Heart left ventricle (tissue), 16 donors: ENCODE results near the gene FAM90A26. TPM values are rescaled to one million over a fixed set of nuclear protein-coding genes. Genes with fewer than 3 reads are reported as not detected.
A peak's percentile ranks its signal among the peaks of the same experiment; 100 is the strongest.
"Not testable (repeated sequence)": the region's sequence is repeated elsewhere in the genome, so short reads cannot be mapped to it uniquely, and the experiment has no call there.

ENCODE experiments used
- ATAC-seq, 4 donors: fragments of 200-7000 bp; cut with Tn5 transposase; one replicate each; pipeline ENCODE4 v1.9.1; 2020 to 2022; ENCODE audit warnings: moderate library complexity in 4 of 4, mild to moderate bottlenecking in 3 of 4, moderate number of reproducible peaks in 1 of 4
- DNase-seq, 5 donors: peaks; one replicate each; pipeline ENCODE4 v3.0.0-alpha.2; 2020
- H3K27ac ChIP-seq, 12 donors: fragments of 200-600 bp; sonication (generic) in 4 of 12; one replicate each; pipeline versions ENCODE4 v1.5.0 to v1.8.0; 2016 to 2022; ENCODE audit warnings: mild to moderate bottlenecking in 2 of 12
- H3K27me3 ChIP-seq, 9 donors: fragments of 200-600 bp; sonication (generic) in 2 of 9; one replicate each; pipeline versions ENCODE4 v1.5.1 to v1.8.0; 2016 to 2022; ENCODE audit warnings: mild to moderate bottlenecking in 3 of 9
- H3K36me3 ChIP-seq, 9 donors: fragments of 200-600 bp; sonication (generic) in 2 of 9; one replicate each; pipeline versions ENCODE4 v1.5.0 to v1.8.0; 2018 to 2022; ENCODE audit warnings: mild to moderate bottlenecking in 2 of 9
- H3K4me1 ChIP-seq, 12 donors: fragments of 200-600 bp; sonication (generic) in 4 of 12; one replicate each; pipeline versions ENCODE4 v1.5.0 to v1.8.0; 2016 to 2022; ENCODE audit warnings: mild to moderate bottlenecking in 3 of 12
- H3K4me3 ChIP-seq, 12 donors: fragments of 200-600 bp; sonication (generic) in 4 of 12; one replicate each; pipeline versions ENCODE4 v1.5.0 to v1.8.0; 2017 to 2022; ENCODE audit warnings: mild to moderate bottlenecking in 9 of 12, moderate library complexity in 4 of 12
- H3K9me3 ChIP-seq, 12 donors: fragments of 200-600 bp; sonication (generic) in 4 of 12; one replicate each; pipeline versions ENCODE4 v1.5.0 to v1.8.0; 2016 to 2022; ENCODE audit warnings: mild to moderate bottlenecking in 1 of 12
- POLR2A ChIP-seq, 2 donors: fragments of 450-650 bp; IDR thresholded peaks; one replicate each; pipeline ENCODE4 v1.6.1; 2017; ENCODE audit warnings: antibody characterized with exemption in 2 of 2, mild to moderate bottlenecking in 2 of 2, moderate library complexity in 2 of 2
- WGBS, 4 donors: extraction: QIAGEN DNeasy Blood & Tissue Kit in 2 of 4; methylation state at CpG; one replicate each; pipeline versions ENCODE4 v1.1.5 to v1.1.7; 2013 to 2018; 5-methylcytosine and 5-hydroxymethylcytosine counted together
- intact Hi-C, 10 donors: fragments of 100-400 bp; cut with DNase I; formaldehyde crosslinking; loops; one replicate each; pipeline versions ENCODE4 v1.11.1 to v1.14.2; 2022
- polyA plus RNA-seq, 2 donors: library from polyadenylated mRNA; stranded (reverse); fragments of 200-250 nt; gene quantifications; one replicate each; pipeline ENCODE4 v1.2.3, GENCODE V29; 2013
- total RNA-seq, 9 donors: library from RNA; depleted of rRNA in 2 of 9; stranded (reverse); fragments of >200 nt in 2 of 9; fragmentation: NEBNext Ultra II Directional in 3 of 9; extraction: Animal tissue kit (Norgen Biotek cat#: 25700) in 3 of 9; gene quantifications; one replicate each; pipeline versions ENCODE4 v1.1.0 to v1.2.4, GENCODE V29; 2016 to 2023
- TF ChIP-seq, protein P1 (sequence below), 12 donors: fragments of 200-600 bp; sonication (generic) in 4 of 12; IDR thresholded peaks; one replicate each; pipeline versions ENCODE4 v1.5.0 to v1.8.0; 2018 to 2022; ENCODE audit warnings: antibody characterized with exemption in 12 of 12, mild to moderate bottlenecking in 5 of 12
- donor health status: ischemic (EF 13 %, LVEDD 7.1; RV severe dilation, severe dysfunction).
- donor health status: healthy with polysubstance abuse.
- donor health status: DM: no; HTN: yes; CAD: no.
- donor health status: DM: no; HTN: no; CAD: no.
- donor health status: ischemic (EF 25% LVEDD 6.9; RV normal size, moderate dysfunction).
- donor health status: ischemic (EF 25% LVEDD 5.7; RV mildly dilated, moderate dysfunction).
- donor health status: healthy.
- donor health status: DM: yes; HTN: yes; CAD: no.
- donor health status: ischemic (EF 35%, LVEDD 5.7; RV mildly dilated, moderate dysfunction).
- donor health status: nonischemic (EF 11% LVEDD 7.7; RV severe dilation, severe dysfunction).
- donor health status: DM: yes; HTN: yes; CAD: no.
- donor health status: PGD.
- donor health status: ischemic (EF 29% LVEDD 5.4; RV normal size, mild dysfunction).
- donor health status: nonischemic (EF 23%, LVEDD 6.1; RV moderate dilation, normal function).

FAM90A26 gene
- total and polyA plus RNA-seq, 11 donors, result not detected

GRCh38 chr4:9142786-9143185 lies 27.4 kb upstream of the FAM90A26 start:
- ATAC-seq, H3K36me3 ChIP-seq, H3K4me1 ChIP-seq, intact Hi-C loops, DNase-seq, H3K9me3 ChIP-seq, H3K27me3 ChIP-seq, H3K4me3 ChIP-seq, H3K27ac ChIP-seq: not testable (repeated sequence)
- WGBS, 4 donors, result 88 to 94% (median 92%) methylated on average over 6 of the region's 6 CpGs

DNA sequence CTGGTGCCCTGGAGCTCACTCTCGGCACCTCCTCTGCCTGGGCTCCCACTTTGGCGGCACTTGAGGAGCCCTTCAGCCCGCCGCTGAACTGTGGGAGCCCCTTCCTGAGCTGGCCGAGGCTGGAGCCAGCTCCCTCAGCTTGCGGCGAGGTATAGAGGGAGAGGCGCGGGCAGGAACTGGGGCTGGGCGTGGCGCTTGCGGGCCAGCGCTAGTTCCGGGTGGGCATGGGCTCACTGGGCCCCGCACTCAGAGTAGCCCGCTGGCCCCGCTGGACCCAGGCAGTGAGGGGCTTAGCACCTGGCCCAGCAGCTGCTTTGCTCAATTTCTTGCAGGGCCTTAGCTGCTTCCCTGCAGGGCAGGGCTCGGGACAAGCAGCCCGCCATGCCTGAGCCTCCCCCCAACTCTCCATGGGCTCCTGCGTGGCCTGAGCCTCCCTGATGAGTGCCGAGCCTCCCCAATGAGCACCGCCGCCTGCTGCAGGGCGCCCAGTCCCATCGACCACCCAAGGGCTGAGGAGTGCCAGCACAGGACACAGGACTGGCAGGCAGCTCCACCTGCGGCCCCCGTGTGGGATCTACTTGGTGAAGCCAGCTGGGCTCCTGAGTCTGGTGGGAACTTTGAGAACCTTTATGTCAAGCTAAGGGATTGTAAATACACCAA lies 26.7 kb upstream of the FAM90A26 start:
- intact Hi-C loops, result no loop called here
- H3K27me3 ChIP-seq, result no peaks in the 10 kb centered on the region
- TF ChIP-seq POLR2A (IDR thresholded peaks at IDR 0.05), result no peak
- TF ChIP-seq, protein P1, sequence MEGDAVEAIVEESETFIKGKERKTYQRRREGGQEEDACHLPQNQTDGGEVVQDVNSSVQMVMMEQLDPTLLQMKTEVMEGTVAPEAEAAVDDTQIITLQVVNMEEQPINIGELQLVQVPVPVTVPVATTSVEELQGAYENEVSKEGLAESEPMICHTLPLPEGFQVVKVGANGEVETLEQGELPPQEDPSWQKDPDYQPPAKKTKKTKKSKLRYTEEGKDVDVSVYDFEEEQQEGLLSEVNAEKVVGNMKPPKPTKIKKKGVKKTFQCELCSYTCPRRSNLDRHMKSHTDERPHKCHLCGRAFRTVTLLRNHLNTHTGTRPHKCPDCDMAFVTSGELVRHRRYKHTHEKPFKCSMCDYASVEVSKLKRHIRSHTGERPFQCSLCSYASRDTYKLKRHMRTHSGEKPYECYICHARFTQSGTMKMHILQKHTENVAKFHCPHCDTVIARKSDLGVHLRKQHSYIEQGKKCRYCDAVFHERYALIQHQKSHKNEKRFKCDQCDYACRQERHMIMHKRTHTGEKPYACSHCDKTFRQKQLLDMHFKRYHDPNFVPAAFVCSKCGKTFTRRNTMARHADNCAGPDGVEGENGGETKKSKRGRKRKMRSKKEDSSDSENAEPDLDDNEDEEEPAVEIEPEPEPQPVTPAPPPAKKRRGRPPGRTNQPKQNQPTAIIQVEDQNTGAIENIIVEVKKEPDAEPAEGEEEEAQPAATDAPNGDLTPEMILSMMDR (IDR thresholded peaks at IDR 0.05), result no peak
- 95 to 96% (median 96%) methylated on average over 26 to 27 of the region's 27 CpGs for WGBS, 4 donors
- no peaks in the 10 kb centered on the region for H3K4me1 ChIP-seq
- no peak overlapping the region for H3K27ac ChIP-seq
- no peaks in the 10 kb centered on the region for H3K9me3 ChIP-seq
- ATAC-seq, result no peak
- no peak for DNase-seq
- H3K4me3 ChIP-seq, result no peak overlapping the region
- H3K36me3 ChIP-seq, result no peaks in the 10 kb centered on the region

- ATAC-seq, result no peak
- 94% methylated on average over 9 of the region's 9 CpGs for WGBS, 4 donors
- DNase-seq, result no peak
These were observed 23.2 kb upstream of the FAM90A26 start for GRCh38 chr4:9146967-9147366.

DNA sequence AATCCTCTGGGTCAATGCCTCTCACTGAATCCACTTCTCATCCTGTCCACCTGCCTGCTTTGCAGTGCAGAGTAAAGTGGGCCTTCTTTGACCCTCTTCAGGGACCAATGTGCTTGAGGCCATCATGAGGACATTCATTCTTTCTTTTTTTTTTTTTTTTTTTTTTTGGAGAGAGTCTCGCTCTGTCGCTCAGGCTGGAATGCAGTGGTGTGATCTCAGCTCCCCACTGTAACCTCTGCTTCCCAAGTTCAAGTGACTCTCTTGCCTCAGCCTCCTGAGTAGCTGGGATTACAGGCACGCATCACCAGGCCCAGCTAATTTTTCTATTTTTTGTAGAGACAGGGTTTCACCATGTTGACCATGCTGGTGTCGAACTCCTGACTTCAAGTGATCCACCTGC lies 22.8 kb upstream of the FAM90A26 start:
- H3K27ac ChIP-seq, ATAC-seq, H3K27me3 ChIP-seq, intact Hi-C loops, H3K36me3 ChIP-seq, H3K4me1 ChIP-seq, H3K9me3 ChIP-seq, DNase-seq, H3K4me3 ChIP-seq: not testable (repeated sequence)
- WGBS, 4 donors, result 97 to 100% (median 98%) methylated on average over 4 of the region's 4 CpGs

More at GRCh38 chr4:9146967-9147366, 23.2 kb upstream of the FAM90A26 start:
- Histone ChIP-seq H3K4me3 (no peak overlapping the region), H3K27me3 (no peaks in the 10 kb centered on the region), H3K36me3 (no peaks in the 10 kb centered on the region), H3K27ac (no peak overlapping the region), H3K9me3 (no peaks in the 10 kb centered on the region), H3K4me1 (peaks cover 0 to 3% (median 0%) of the 10 kb centered on the region in 12 donors)
- intact Hi-C loops, result no loop called here
- TF ChIP-seq POLR2A (IDR thresholded peaks at IDR 0.05), result no peak
- TF ChIP-seq, protein P1 (IDR thresholded peaks at IDR 0.05), result no peak

- H3K4me1 ChIP-seq, result peaks cover 0 to 10% (median 1%) of the 10 kb centered on the region in 12 donors
- 88 to 92% (median 89%) methylated on average over 7 of the region's 7 CpGs for WGBS, 4 donors
- DNase-seq, H3K9me3 ChIP-seq, H3K27me3 ChIP-seq, ATAC-seq, H3K4me3 ChIP-seq, intact Hi-C loops, H3K27ac ChIP-seq, H3K36me3 ChIP-seq: not testable (repeated sequence)
These were observed 21.4 kb upstream of the FAM90A26 start for GRCh38 chr4:9148611-9149409.

GRCh38 chr4:9151809-9152179 lies 18.4 kb upstream of the FAM90A26 start:
- peak overlapping the region; percentile 55 to 98 (median 81) for H3K4me3 ChIP-seq
- DNase-seq, intact Hi-C loops, H3K36me3 ChIP-seq, H3K27me3 ChIP-seq, H3K9me3 ChIP-seq, ATAC-seq: not testable (repeated sequence)
- H3K27ac ChIP-seq, result peak overlapping the region; percentile 47 to 96 (median 90)
- 2 to 12% (median 3%) methylated on average over 11 to 12 of the region's 12 CpGs for WGBS, 4 donors
- peaks cover 0 to 11% (median 2%) of the 10 kb centered on the region in 12 donors for H3K4me1 ChIP-seq
